ENCODE results near the gene ARMC9.
"Not testable (repeated sequence)": the region's sequence is repeated elsewhere in the genome, so short reads cannot be mapped to it uniquely, and the experiment has no call there.

Gene ARMC9

GRCh38 chr2:231288590-231288989 is 90.2 kb downstream of the ARMC9 start:
- no peak for DNase-seq

GRCh38 chr2:231290321-231291015 is 92.0 kb downstream of the ARMC9 start:
- no peak for DNase-seq

- no peak for DNase-seq
Measured at GRCh38 chr2:231292472-231293134, 94.2 kb downstream of the ARMC9 start.

GRCh38 chr2:231293163-231293562 is 94.7 kb downstream of the ARMC9 start:
- DNase-seq, result no peak

GRCh38 chr2:231294116-231294515 is 95.7 kb downstream of the ARMC9 start:
- DNase-seq, result no peak

- no peak for DNase-seq
Measured at GRCh38 chr2:231294571-231295362, 96.3 kb downstream of the ARMC9 start.

GRCh38 chr2:231295363-231295655 is 96.9 kb downstream of the ARMC9 start:
- no peak for DNase-seq

GRCh38 chr2:231296401-231296974 is 98.1 kb downstream of the ARMC9 start:
- DNase-seq, result no peak

- DNase-seq, result no peak
Measured at GRCh38 chr2:231297108-231297908, 98.9 kb downstream of the ARMC9 start.

GRCh38 chr2:231298091-231298490 is 99.7 kb downstream of the ARMC9 start:
- DNase-seq, result no peak

GRCh38 chr2:231299267-231299666 is 100.8 kb downstream of the ARMC9 start:
- DNase-seq, result peak; percentile 80

- DNase-seq, result no peak
Measured at GRCh38 chr2:231300020-231300721, 101.7 kb downstream of the ARMC9 start.

GRCh38 chr2:231300722-231301076 is 102.3 kb downstream of the ARMC9 start:
- DNase-seq, result no peak

- not testable (repeated sequence) for DNase-seq
Measured at GRCh38 chr2:231304259-231304658, 105.8 kb downstream of the ARMC9 start.

GRCh38 chr2:231305221-231305620 is 106.8 kb downstream of the ARMC9 start:
- DNase-seq, result no peak

GRCh38 chr2:231306791-231307393 is 108.5 kb downstream of the ARMC9 start:
- DNase-seq, result no peak

GRCh38 chr2:231308219-231308618 is 109.8 kb downstream of the ARMC9 start:
- no peak for DNase-seq

- DNase-seq, result no peak
Measured at GRCh38 chr2:231308631-231309428, 110.4 kb downstream of the ARMC9 start.

- no peak for DNase-seq
Measured at GRCh38 chr2:231312066-231312465, 113.6 kb downstream of the ARMC9 start.

GRCh38 chr2:231315896-231316295 is 117.5 kb downstream of the ARMC9 start:
- peak; percentile 29 for DNase-seq

GRCh38 chr2:231317579-231317978 is 119.1 kb downstream of the ARMC9 start:
- DNase-seq, result no peak
